ENCODE data around the gene ERC1. TPM values are rescaled to one million over a fixed set of nuclear protein-coding genes. Genes with fewer than 3 reads are reported as not detected.

ERC1 gene
- total and polyA plus RNA-seq, 2 of the 4 experiments (the other 2 are of a cell fraction), result 11.6 to 25.6 TPM

GRCh38 chr12:1130164-1130563 is 139.1 kb downstream of the ERC1 start:
- Histone ChIP-seq H3K14ac (replicated peaks; ENCODE audit: low read depth, low read length) (no peak overlapping the region), H2AK5ac (ENCODE audit: low read depth, low read length) (no peak overlapping the region), H2AK9ac (replicated peaks; ENCODE audit: low read depth, low read length, poor library complexity) (no peak overlapping the region), H3K27ac (ENCODE audit: insufficient read depth, low read length) (no peak overlapping the region), H3K18ac (ENCODE audit: low read depth, low read length) (no peak overlapping the region), H3K27me3 (ENCODE audit: control insufficient read depth, insufficient read depth, low read length) (no peaks in the 10 kb centered on the region), H3K79me1 (ENCODE audit: low read depth in 1 of 2, low read length in 2 of 2) (peaks cover 6 to 14% of the 10 kb centered on the region in 2 experiments; a peak in 3 of 4 replicates), H3K9ac (ENCODE audit: low read depth, low read length) (no peak overlapping the region), H2AFZ (replicated peaks; ENCODE audit: low read length, poor library complexity) (no peak overlapping the region), H3K9me1 (ENCODE audit: insufficient read depth, low read length) (no peaks in the 10 kb centered on the region), H3K9me3 (ENCODE audit: control insufficient read depth, insufficient read depth, low read length) (no peaks in the 10 kb centered on the region), H2BK20ac (ENCODE audit: low read depth, low read length) (no peak overlapping the region), H3K36me3 (ENCODE audit: control insufficient read depth, insufficient read depth, low read length) (peaks cover 2% of the 10 kb centered on the region; the same call in 1 of the 2 replicates), H4K91ac (ENCODE audit: insufficient read depth, low read depth, low read length) (no peak overlapping the region), H3K4me1 (ENCODE audit: control insufficient read depth, insufficient read depth, low read length) (no peaks in the 10 kb centered on the region), H2BK5ac (ENCODE audit: low read depth, low read length, poor library complexity, severe bottlenecking) (no peak overlapping the region), H2BK120ac (ENCODE audit: low read depth, low read length) (no peak overlapping the region), H2BK15ac (ENCODE audit: low read depth, low read length) (no peak overlapping the region), H3K4ac (ENCODE audit: low read depth, low read length) (no peak overlapping the region), H3K4me2 (ENCODE audit: low read depth, low read length) (no peak overlapping the region), H4K20me1 (ENCODE audit: insufficient read depth, low read length) (no peaks in the 10 kb centered on the region), H4K8ac (ENCODE audit: low read depth in 2 of 2, low read length in 2 of 2) (no peak overlapping the region), H3K4me3 (ENCODE audit: insufficient read depth, low read depth, low read length) (no peak overlapping the region), H4K5ac (ENCODE audit: low read depth, low read length) (no peak overlapping the region), H3K56ac (ENCODE audit: extremely low read depth, insufficient read depth, low read length) (no peak overlapping the region), H3K23ac (ENCODE audit: low read depth, low read length) (no peak overlapping the region)
- dilution Hi-C loops (cut with HindIII; ENCODE audit: low sequenced_read_pairs, unreplicated experiment) (no loop called here), in situ Hi-C loops (cut with MboI; ENCODE audit: low sequenced_read_pairs) (no loop called here), intact Hi-C loops (cut with micrococcal nuclease) (no loop called here)
- CTCF ChIA-PET, result interaction anchor here (0.6 to 1.9 kb wide), 2 partner anchors 12 to 453 kb away, joined by 3 to 9 read pairs; no protein-coding TSS in a partner anchor
- no CpG with 5 or more reads among the region's 3 CpGs for WGBS, 2 experiments (ENCODE audit: extremely low coverage in 2 of 2, insufficient read length in 1 of 2)
- POLR2A ChIA-PET (ENCODE audit: unreplicated experiment), result no interaction called here
- no TSS peak for BruUV-seq (replicated peaks)
- no peak for ATAC-seq (ENCODE audit: low read depth)
- DNase-seq, result no peak
- TF ChIP-seq RAD21 (IDR thresholded peaks at IDR 0.05; ENCODE audit: low read length), result no peak
